Liver (tissue), 3 donors: ENCODE results near the gene GDF10.

ENCODE experiments used
- GABPA ChIP-seq, 2 donors: IDR thresholded peaks in 1 of 2; conservative IDR thresholded peaks in 1 of 2; 2 replicates each; pipeline ENCODE4 v1.6.1; 2016; ENCODE audit warnings: antibody characterized with exemption in 2 of 2, mild to moderate bottlenecking in 1 of 2, moderate library complexity in 1 of 2
- RAD21 ChIP-seq, 2 donors: IDR thresholded peaks; 2 replicates each; pipeline ENCODE4 v1.6.1; 2016; ENCODE audit warnings: antibody characterized with exemption in 2 of 2, mild to moderate bottlenecking in 2 of 2
- SP1 ChIP-seq: IDR thresholded peaks from 2 replicates; pipeline ENCODE4 v1.6.1; 2018; ENCODE audit warnings: antibody characterized with exemption, mild to moderate bottlenecking
- TAF1 ChIP-seq: conservative IDR thresholded peaks from 2 replicates; pipeline ENCODE4 v1.6.1; 2016; ENCODE audit warnings: antibody characterized with exemption, mild to moderate bottlenecking
- YY1 ChIP-seq: IDR thresholded peaks from 2 replicates; pipeline ENCODE4 v1.6.1; 2016; ENCODE audit warnings: antibody characterized with exemption, mild to moderate bottlenecking
- TF ChIP-seq, protein P1 (sequence below): fragments of 150-350 bp; IDR thresholded peaks from 2 replicates; pipeline ENCODE4 v1.5.1; 2017; ENCODE audit warnings: improper control_type of control experiment, low read depth, low read length; ENCODE audit not compliant: missing input control
- TF ChIP-seq, protein P2 (sequence below): IDR thresholded peaks from 2 replicates; pipeline ENCODE4 v1.6.1; 2016; ENCODE audit warnings: antibody characterized with exemption
- TF ChIP-seq, protein P3 (sequence below): IDR thresholded peaks from 2 replicates; pipeline ENCODE4 v1.6.1; 2016; ENCODE audit warnings: antibody characterized with exemption, mild to moderate bottlenecking
- donor health status: healthy.
- donor health status: healthy.

DNA sequence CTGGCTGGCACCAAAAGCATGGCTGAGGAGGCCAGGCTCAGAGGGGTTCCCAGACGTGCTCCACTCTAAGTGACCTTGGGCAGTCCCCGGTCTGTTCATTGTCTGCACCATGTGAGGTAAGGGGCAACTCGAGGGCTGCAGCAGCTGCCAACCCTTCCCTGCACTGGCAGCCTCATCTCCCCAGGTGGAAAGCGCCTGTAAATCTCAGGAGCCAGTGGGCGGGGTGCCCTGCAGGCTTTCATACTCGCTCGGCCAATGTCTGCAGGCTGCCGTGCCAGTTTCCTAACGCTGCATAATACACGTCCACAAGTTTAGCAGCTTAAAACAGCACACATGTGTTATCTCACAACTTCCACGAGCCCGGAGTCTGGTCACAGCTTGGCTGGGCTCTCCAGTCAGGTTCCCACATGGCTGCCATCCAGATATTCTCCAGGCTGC, 12.6 kb upstream of the GDF10 start:
- TF ChIP-seq, protein P1, sequence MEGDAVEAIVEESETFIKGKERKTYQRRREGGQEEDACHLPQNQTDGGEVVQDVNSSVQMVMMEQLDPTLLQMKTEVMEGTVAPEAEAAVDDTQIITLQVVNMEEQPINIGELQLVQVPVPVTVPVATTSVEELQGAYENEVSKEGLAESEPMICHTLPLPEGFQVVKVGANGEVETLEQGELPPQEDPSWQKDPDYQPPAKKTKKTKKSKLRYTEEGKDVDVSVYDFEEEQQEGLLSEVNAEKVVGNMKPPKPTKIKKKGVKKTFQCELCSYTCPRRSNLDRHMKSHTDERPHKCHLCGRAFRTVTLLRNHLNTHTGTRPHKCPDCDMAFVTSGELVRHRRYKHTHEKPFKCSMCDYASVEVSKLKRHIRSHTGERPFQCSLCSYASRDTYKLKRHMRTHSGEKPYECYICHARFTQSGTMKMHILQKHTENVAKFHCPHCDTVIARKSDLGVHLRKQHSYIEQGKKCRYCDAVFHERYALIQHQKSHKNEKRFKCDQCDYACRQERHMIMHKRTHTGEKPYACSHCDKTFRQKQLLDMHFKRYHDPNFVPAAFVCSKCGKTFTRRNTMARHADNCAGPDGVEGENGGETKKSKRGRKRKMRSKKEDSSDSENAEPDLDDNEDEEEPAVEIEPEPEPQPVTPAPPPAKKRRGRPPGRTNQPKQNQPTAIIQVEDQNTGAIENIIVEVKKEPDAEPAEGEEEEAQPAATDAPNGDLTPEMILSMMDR, result no peak
- TF ChIP-seq TAF1 (no peak), RAD21 (IDR thresholded peaks at IDR 0.05) (no peak), YY1 (no peak), GABPA (IDR thresholded peaks at IDR 0.05 in 1 of 2, conservative IDR thresholded peaks at IDR 0.05 in 1 of 2) (no peak), SP1 (no peak)
- TF ChIP-seq, protein P2, sequence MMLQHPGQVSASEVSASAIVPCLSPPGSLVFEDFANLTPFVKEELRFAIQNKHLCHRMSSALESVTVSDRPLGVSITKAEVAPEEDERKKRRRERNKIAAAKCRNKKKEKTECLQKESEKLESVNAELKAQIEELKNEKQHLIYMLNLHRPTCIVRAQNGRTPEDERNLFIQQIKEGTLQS, result no peak
- TF ChIP-seq, protein P3, sequence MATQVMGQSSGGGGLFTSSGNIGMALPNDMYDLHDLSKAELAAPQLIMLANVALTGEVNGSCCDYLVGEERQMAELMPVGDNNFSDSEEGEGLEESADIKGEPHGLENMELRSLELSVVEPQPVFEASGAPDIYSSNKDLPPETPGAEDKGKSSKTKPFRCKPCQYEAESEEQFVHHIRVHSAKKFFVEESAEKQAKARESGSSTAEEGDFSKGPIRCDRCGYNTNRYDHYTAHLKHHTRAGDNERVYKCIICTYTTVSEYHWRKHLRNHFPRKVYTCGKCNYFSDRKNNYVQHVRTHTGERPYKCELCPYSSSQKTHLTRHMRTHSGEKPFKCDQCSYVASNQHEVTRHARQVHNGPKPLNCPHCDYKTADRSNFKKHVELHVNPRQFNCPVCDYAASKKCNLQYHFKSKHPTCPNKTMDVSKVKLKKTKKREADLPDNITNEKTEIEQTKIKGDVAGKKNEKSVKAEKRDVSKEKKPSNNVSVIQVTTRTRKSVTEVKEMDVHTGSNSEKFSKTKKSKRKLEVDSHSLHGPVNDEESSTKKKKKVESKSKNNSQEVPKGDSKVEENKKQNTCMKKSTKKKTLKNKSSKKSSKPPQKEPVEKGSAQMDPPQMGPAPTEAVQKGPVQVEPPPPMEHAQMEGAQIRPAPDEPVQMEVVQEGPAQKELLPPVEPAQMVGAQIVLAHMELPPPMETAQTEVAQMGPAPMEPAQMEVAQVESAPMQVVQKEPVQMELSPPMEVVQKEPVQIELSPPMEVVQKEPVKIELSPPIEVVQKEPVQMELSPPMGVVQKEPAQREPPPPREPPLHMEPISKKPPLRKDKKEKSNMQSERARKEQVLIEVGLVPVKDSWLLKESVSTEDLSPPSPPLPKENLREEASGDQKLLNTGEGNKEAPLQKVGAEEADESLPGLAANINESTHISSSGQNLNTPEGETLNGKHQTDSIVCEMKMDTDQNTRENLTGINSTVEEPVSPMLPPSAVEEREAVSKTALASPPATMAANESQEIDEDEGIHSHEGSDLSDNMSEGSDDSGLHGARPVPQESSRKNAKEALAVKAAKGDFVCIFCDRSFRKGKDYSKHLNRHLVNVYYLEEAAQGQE, result no peak
